ENCODE data around the gene SSBP4.
A peak's percentile ranks its signal among the peaks of the same experiment; 100 is the strongest.

The SSBP4 gene

GRCh38 chr19:18461471-18461870 is 42.3 kb downstream of the SSBP4 start:
- no peak for TF ChIP-seq Cebpa-rat (IDR thresholded peaks at IDR 0.05)
- H3K27ac ChIP-seq: peak overlapping the region; percentile 23; the same call in 1 of the 2 replicates
- H3K4me3 ChIP-seq: peak overlapping the region; percentile 30
- no peaks in the 10 kb centered on the region for H3K27me3 ChIP-seq
- peaks cover 82% of the 10 kb centered on the region for H4K20me1 ChIP-seq
- peak overlapping the region; percentile 21; the same call in 1 of the 2 replicates for H3K9ac ChIP-seq
- peaks cover 76% of the 10 kb centered on the region for H3K36me3 ChIP-seq
- peak overlapping the region; percentile 83 for H3K4me2 ChIP-seq
- H3K9me3 ChIP-seq: no peaks in the 10 kb centered on the region
- H3K4me1 ChIP-seq: peaks cover 70% of the 10 kb centered on the region

- TF ChIP-seq Cebpa-rat (IDR thresholded peaks at IDR 0.05): no peak
- H4K20me1 ChIP-seq: peaks cover 87% of the 10 kb centered on the region
- peak overlapping the region; percentile 71 for H3K4me2 ChIP-seq
- no peak overlapping the region for H3K4me3 ChIP-seq
- H3K27me3 ChIP-seq: no peaks in the 10 kb centered on the region
- H3K27ac ChIP-seq: peak overlapping the region; percentile 74
- H3K9ac ChIP-seq: peak overlapping the region; percentile 61
- peaks cover 71% of the 10 kb centered on the region for H3K4me1 ChIP-seq
- no peaks in the 10 kb centered on the region for H3K9me3 ChIP-seq
- H3K36me3 ChIP-seq: peaks cover 58% of the 10 kb centered on the region
Observed at GRCh38 chr19:18464646-18465045, 45.4 kb downstream of the SSBP4 start.

DNA sequence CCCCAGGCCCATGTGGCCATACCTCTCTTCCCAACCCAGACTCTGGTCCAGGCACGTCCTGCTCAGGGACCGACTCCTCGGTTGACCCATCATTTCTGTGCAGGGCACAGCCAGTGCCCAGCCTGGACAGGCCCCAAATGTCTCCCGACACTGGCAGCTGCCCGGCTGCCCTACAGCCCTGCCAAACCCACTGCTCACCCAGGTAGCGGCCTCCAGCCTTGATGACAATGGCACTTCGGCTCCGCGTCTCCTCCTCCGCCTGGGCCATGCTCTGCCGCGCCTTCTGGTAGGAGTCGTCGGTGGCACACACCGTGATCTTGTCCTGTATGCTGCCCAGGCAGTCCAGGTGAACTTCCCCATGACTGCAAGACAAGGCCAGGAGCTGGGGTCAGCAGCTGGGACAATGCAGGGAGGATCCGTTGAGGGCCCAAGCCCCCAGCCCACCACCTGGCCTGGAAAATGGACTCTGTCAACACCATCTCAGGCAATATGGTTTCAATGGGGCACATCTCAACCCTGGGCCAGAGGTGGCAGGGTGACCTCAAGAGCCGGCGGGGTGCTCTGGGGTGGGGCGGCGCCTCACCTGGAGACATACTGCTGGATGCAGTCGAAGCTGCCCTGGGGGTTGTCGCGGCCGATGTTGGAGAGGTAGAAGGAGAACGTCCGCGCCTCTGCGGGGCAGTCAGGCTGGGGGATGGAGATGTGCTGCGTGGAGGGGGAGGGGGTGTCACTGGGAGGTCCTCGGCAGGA is 46.2 kb downstream of the SSBP4 start:
- Histone ChIP-seq H3K4me3 (no peak overlapping the region), H3K27ac (peak overlapping the region; percentile 74), H3K4me1 (peaks cover 63% of the 10 kb centered on the region), H3K9ac (peak overlapping the region; percentile 61), H3K27me3 (no peaks in the 10 kb centered on the region), H3K4me2 (peak overlapping the region; percentile 71), H4K20me1 (peaks cover 87% of the 10 kb centered on the region), H3K36me3 (peaks cover 56% of the 10 kb centered on the region), H3K9me3 (no peaks in the 10 kb centered on the region)
- no peak for TF ChIP-seq Cebpa-rat (IDR thresholded peaks at IDR 0.05)

- TF ChIP-seq Cebpa-rat (IDR thresholded peaks at IDR 0.05): no peak
- H3K27ac ChIP-seq: no peak overlapping the region
- peaks cover 58% of the 10 kb centered on the region for H3K4me1 ChIP-seq
- H3K9me3 ChIP-seq: no peaks in the 10 kb centered on the region
- no peak overlapping the region for H3K4me3 ChIP-seq
- peaks cover 56% of the 10 kb centered on the region for H3K36me3 ChIP-seq
- peaks cover 87% of the 10 kb centered on the region for H4K20me1 ChIP-seq
- peak overlapping the region; percentile 71; the same call in 1 of the 2 replicates for H3K4me2 ChIP-seq
- no peak overlapping the region for H3K9ac ChIP-seq
- H3K27me3 ChIP-seq: no peaks in the 10 kb centered on the region
Observed at GRCh38 chr19:18465964-18466339, 46.8 kb downstream of the SSBP4 start.

- Histone ChIP-seq H4K20me1 (peaks cover 86% of the 10 kb centered on the region), H3K27me3 (no peaks in the 10 kb centered on the region), H3K4me3 (no peak overlapping the region), H3K4me2 (no peak overlapping the region), H3K36me3 (peaks cover 53% of the 10 kb centered on the region), H3K9me3 (no peaks in the 10 kb centered on the region), H3K27ac (no peak overlapping the region), H3K9ac (no peak overlapping the region), H3K4me1 (peaks cover 54% of the 10 kb centered on the region)
- no peak for TF ChIP-seq Cebpa-rat (IDR thresholded peaks at IDR 0.05)
Observed at GRCh38 chr19:18466354-18466753, 47.2 kb downstream of the SSBP4 start.

GRCh38 chr19:18467978-18468377 is 48.8 kb downstream of the SSBP4 start:
- Histone ChIP-seq H3K27ac (no peak overlapping the region), H3K4me1 (peaks cover 37% of the 10 kb centered on the region)
- TF ChIP-seq Cebpa-rat (IDR thresholded peaks at IDR 0.05): no peak

GRCh38 chr19:18468517-18468916 is 49.3 kb downstream of the SSBP4 start:
- H3K4me2 ChIP-seq: no peak overlapping the region

More at GRCh38 chr19:18467978-18468377, 48.8 kb downstream of the SSBP4 start:
- no peak overlapping the region for H3K4me3 ChIP-seq
- no peaks in the 10 kb centered on the region for H3K9me3 ChIP-seq
- H3K36me3 ChIP-seq: peaks cover 59% of the 10 kb centered on the region
- no peak overlapping the region for H3K9ac ChIP-seq
- H4K20me1 ChIP-seq: peaks cover 88% of the 10 kb centered on the region
- no peak overlapping the region for H3K4me2 ChIP-seq
- H3K27me3 ChIP-seq: no peaks in the 10 kb centered on the region

GRCh38 chr19:18469069-18469846 is 50.1 kb downstream of the SSBP4 start:
- Histone ChIP-seq H3K27ac (no peak overlapping the region), H3K4me3 (no peak overlapping the region), H3K4me2 (no peak overlapping the region), H3K4me1 (peaks cover 28% of the 10 kb centered on the region), H3K9ac (no peak overlapping the region), H4K20me1 (peaks cover 93% of the 10 kb centered on the region), H3K36me3 (peaks cover 59% of the 10 kb centered on the region), H3K27me3 (no peaks in the 10 kb centered on the region), H3K9me3 (no peaks in the 10 kb centered on the region)
- TF ChIP-seq Cebpa-rat (IDR thresholded peaks at IDR 0.05): no peak

More at GRCh38 chr19:18468517-18468916, 49.3 kb downstream of the SSBP4 start:
- Histone ChIP-seq H3K9me3 (no peaks in the 10 kb centered on the region), H3K4me1 (peaks cover 32% of the 10 kb centered on the region), H3K36me3 (peaks cover 63% of the 10 kb centered on the region), H3K4me3 (no peak overlapping the region), H4K20me1 (peaks cover 90% of the 10 kb centered on the region), H3K27me3 (no peaks in the 10 kb centered on the region), H3K9ac (no peak overlapping the region), H3K27ac (no peak overlapping the region)
- no peak for TF ChIP-seq Cebpa-rat (IDR thresholded peaks at IDR 0.05)

DNA sequence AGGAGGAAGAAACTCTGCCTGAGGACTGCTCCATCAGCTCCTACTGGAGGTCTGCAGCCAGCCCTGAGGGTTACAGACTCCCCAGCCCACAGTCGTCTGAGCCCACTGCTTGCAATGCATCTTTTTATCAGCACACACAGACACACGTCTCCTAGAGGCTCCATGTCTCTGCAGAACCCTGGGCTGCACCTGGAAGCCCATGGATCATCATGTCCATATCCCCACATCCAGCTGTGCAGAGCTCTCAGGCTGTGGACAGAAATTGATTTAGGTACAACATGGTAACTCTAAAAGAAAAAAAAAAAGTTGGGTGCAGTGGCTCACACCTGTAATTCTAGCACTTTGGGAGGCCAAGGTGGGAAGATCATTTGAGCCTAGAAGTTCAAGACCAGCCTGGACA is 51.6 kb downstream of the SSBP4 start:
- H3K4me2 ChIP-seq: no peak overlapping the region
- H3K27ac ChIP-seq: no peak overlapping the region
- peaks cover 28% of the 10 kb centered on the region for H3K4me1 ChIP-seq
- no peak overlapping the region for H3K4me3 ChIP-seq
- no peaks in the 10 kb centered on the region for H3K9me3 ChIP-seq
- no peak overlapping the region for H3K9ac ChIP-seq
- H4K20me1 ChIP-seq: peaks cover 93% of the 10 kb centered on the region
- peaks cover 49% of the 10 kb centered on the region for H3K36me3 ChIP-seq
- no peaks in the 10 kb centered on the region for H3K27me3 ChIP-seq
- no peak for TF ChIP-seq Cebpa-rat (IDR thresholded peaks at IDR 0.05)

Measured in BLaER1 (cell line).